GM12878 (cell line): ENCODE results near the gene UNK. TPM values are rescaled to one million over a fixed set of nuclear protein-coding genes. Genes with fewer than 3 reads are reported as not detected.

Experiments used
- ASH2L ChIP-seq: fragments of 300-600, 200-600 bp; sonication (generic); IDR thresholded peaks from 2 replicates; pipeline ENCODE4 v1.6.1; 2017; ENCODE audit warnings: low read depth, mild to moderate bottlenecking, borderline replicate concordance
- BCL3 ChIP-seq: IDR thresholded peaks from 2 replicates; pipeline ENCODE4 v1.6.1; 2011; ENCODE audit warnings: borderline replicate concordance, low read depth, mild to moderate bottlenecking, moderate library complexity, low read length; ENCODE audit not compliant: insufficient read depth, poor library complexity, severe bottlenecking
- CBFB ChIP-seq: IDR thresholded peaks from 2 replicates; pipeline ENCODE4 v1.6.1; 2016; ENCODE audit warnings: antibody characterized with exemption, low read depth
- EED ChIP-seq: sonication (generic); IDR thresholded peaks from 2 replicates; pipeline ENCODE4 v1.6.1; 2016; ENCODE audit warnings: antibody characterized with exemption, low read depth
- EZH2 ChIP-seq: IDR thresholded peaks from 2 replicates; pipeline ENCODE4 v1.6.1; 2012; ENCODE audit warnings: low read depth, mild to moderate bottlenecking, control low read depth, inconsistent platforms, low read length, borderline replicate concordance; ENCODE audit not compliant: control insufficient read depth
- GABPA ChIP-seq: IDR thresholded peaks from 2 replicates; pipeline ENCODE4 v1.6.1; 2014; ENCODE audit warnings: antibody characterized with exemption, low read depth, mild to moderate bottlenecking, inconsistent platforms
- GATAD2B ChIP-seq: fragments of 450-650 bp; conservative IDR thresholded peaks from 2 replicates; pipeline ENCODE4 v1.6.1; 2017; ENCODE audit warnings: low read depth, mild to moderate bottlenecking, moderate library complexity
- HCFC1 ChIP-seq: fragments of 150-350 bp; IDR thresholded peaks from 2 replicates; pipeline ENCODE4 v1.6.1; 2014; ENCODE audit warnings: low read length
- KAT2A ChIP-seq: conservative IDR thresholded peaks from 2 replicates; pipeline ENCODE4 v1.6.1; 2011; ENCODE audit warnings: low read depth, low read length; ENCODE audit not compliant: control insufficient read depth
- LARP7 ChIP-seq: fragments of 450-650 bp; IDR thresholded peaks from 2 replicates; pipeline ENCODE4 v1.6.1; 2017; ENCODE audit warnings: mild to moderate bottlenecking
- MAX ChIP-seq: IDR thresholded peaks from 2 replicates; pipeline ENCODE4 v1.6.1; 2012; ENCODE audit warnings: low read depth, low read length, improper control_type of control experiment
- MLLT1 ChIP-seq: fragments of 450-650 bp; IDR thresholded peaks from 2 replicates; pipeline ENCODE4 v1.6.1; 2016; ENCODE audit warnings: mild to moderate bottlenecking
- MYB ChIP-seq: fragments of 150-350 bp; IDR thresholded peaks from 2 replicates; pipeline ENCODE4 v1.6.1; 2014; ENCODE audit warnings: mild to moderate bottlenecking, low read depth, low read length, borderline replicate concordance
- PBX3 ChIP-seq: IDR thresholded peaks from 2 replicates; pipeline ENCODE4 v1.6.1; 2011; ENCODE audit warnings: mild to moderate bottlenecking, low read depth, low read length, moderate library complexity; ENCODE audit not compliant: insufficient replicate concordance
- POLR2AphosphoS5 ChIP-seq: IDR thresholded peaks from 2 replicates; pipeline ENCODE4 v1.6.1; 2011; ENCODE audit warnings: mild to moderate bottlenecking, low read length, inconsistent platforms
- POU2F2 ChIP-seq: IDR thresholded peaks from 3 replicates; pipeline ENCODE4 v1.6.1; 2011; ENCODE audit warnings: low read depth, mild to moderate bottlenecking, low read length, borderline replicate concordance
- SMAD1 ChIP-seq: fragments of 450-650 bp; IDR thresholded peaks from 2 replicates; pipeline ENCODE4 v1.6.1; 2018; ENCODE audit warnings: mild to moderate bottlenecking, low read depth; ENCODE audit not compliant: partially characterized antibody
- USF2 ChIP-seq: IDR thresholded peaks from 2 replicates; pipeline ENCODE4 v1.6.1; 2011; ENCODE audit warnings: low read depth, low read length, improper control_type of control experiment, borderline replicate concordance
- ZNF217 ChIP-seq: fragments of 450-650 bp; IDR thresholded peaks from 2 replicates; pipeline ENCODE4 v1.6.1; 2017; ENCODE audit warnings: antibody characterized with exemption, mild to moderate bottlenecking
- ZSCAN29 ChIP-seq: fragments of 450-650 bp; IDR thresholded peaks from 2 replicates; pipeline ENCODE4 v1.6.1; 2017; ENCODE audit warnings: mild to moderate bottlenecking, moderate library complexity
- ZZZ3 ChIP-seq: IDR thresholded peaks from 2 replicates; pipeline ENCODE4 v1.6.1; 2011; ENCODE audit warnings: low read depth; ENCODE audit not compliant: control insufficient read depth, insufficient read length
- polyA plus RNA-seq, 11 experiments: library from polyadenylated mRNA; depleted of rRNA in 4 of 11; unstranded in 6 of 11; stranded (reverse) in 5 of 11; fragments of >200 nt; fragmentation: Nextera tagmentation in 4 of 11; fragmentation: Illumina TruSeq in 1 of 11; extraction: Ambion mirVana in 4 of 11; extraction: Trizol in 1 of 11; gene quantifications; 1 replicate in 1 of 11; 2 replicates in 10 of 11; pipeline versions ENCODE4 v1.2.1 to v1.2.3, GENCODE V29; 2011 to 2016; ENCODE audit warnings: inconsistent platforms in 2 of 11, missing spikeins in 2 of 11, low read depth in 1 of 11
- total RNA-seq, 4 experiments: library from RNA; depleted of rRNA in 3 of 4; stranded (reverse); fragments of >200 nt in 3 of 4; fragmentation: Illumina TruSeq in 1 of 4; extraction: Trizol in 1 of 4; gene quantifications; 2 replicates each; pipeline versions ENCODE4 v1.2.1 to v1.2.3, GENCODE V29; 2013 to 2021
- TF ChIP-seq, protein P1 (sequence below): fragments of 450-650 bp; IDR thresholded peaks from 2 replicates; pipeline ENCODE4 v1.6.1; 2017; ENCODE audit warnings: mild to moderate bottlenecking, low read depth, inconsistent platforms; ENCODE audit not compliant: poor library complexity, severe bottlenecking

UNK gene
- total and polyA plus RNA-seq, 10 of the 15 experiments (the other 5 are each of a cell fraction or from before 2014, with no cell fraction given): 8.9 to 34.5 (median 27.3) TPM

- TF ChIP-seq PBX3 (no peak), LARP7 (peak; percentile 86), GATAD2B (peak; percentile 56; the same call in 1 of the 2 replicates), MLLT1 (peak; percentile 92), ASH2L (no peak), HCFC1 (no peak), ZZZ3 (no peak), EZH2 (no peak), SMAD1 (peak; percentile 93), MYB (peak; percentile 95), POU2F2 (peak; percentile 75; the same call in 2 of the 3 replicates), POLR2AphosphoS5 (peak; percentile 96), MAX (peak; percentile 9), CBFB (peak; percentile 79; the same call in 1 of the 2 replicates), BCL3 (no peak), EED (0 out of 2 replicates have a peak, but pooled peaks have one; percentile 4), KAT2A (no peak), ZNF217 (no peak), ZSCAN29 (no peak), USF2 (peak; percentile 18; the same call in 1 of the 2 replicates), GABPA (no peak)
- TF ChIP-seq, protein P1, sequence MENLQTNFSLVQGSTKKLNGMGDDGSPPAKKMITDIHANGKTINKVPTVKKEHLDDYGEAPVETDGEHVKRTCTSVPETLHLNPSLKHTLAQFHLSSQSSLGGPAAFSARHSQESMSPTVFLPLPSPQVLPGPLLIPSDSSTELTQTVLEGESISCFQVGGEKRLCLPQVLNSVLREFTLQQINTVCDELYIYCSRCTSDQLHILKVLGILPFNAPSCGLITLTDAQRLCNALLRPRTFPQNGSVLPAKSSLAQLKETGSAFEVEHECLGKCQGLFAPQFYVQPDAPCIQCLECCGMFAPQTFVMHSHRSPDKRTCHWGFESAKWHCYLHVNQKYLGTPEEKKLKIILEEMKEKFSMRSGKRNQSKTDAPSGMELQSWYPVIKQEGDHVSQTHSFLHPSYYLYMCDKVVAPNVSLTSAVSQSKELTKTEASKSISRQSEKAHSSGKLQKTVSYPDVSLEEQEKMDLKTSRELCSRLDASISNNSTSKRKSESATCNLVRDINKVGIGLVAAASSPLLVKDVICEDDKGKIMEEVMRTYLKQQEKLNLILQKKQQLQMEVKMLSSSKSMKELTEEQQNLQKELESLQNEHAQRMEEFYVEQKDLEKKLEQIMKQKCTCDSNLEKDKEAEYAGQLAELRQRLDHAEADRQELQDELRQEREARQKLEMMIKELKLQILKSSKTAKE: no peak
Measured at GRCh38 chr17:75785016-75785890, 647 bp downstream of the UNK start (continued).
